Astrocyte (in vitro differentiated cells and primary cell): ENCODE results near the gene NUCKS1. TPM values are rescaled to one million over a fixed set of nuclear protein-coding genes. Genes with fewer than 3 reads are reported as not detected.

Source experiments
- DNase-seq: peaks from one replicate; pipeline ENCODE4 v3.0.0-alpha.2; 2010; ENCODE audit warnings: low read depth
- FAIRE-seq: peaks from 2 replicates; lab custom pipeline; 2011; peaks lifted over from hg19 to GRCh38; lab: Jason Lieb, UNC
- H2AFZ ChIP-seq: 2 replicates; pipeline ENCODE4 v1.6.0; 2012; ENCODE audit warnings: low read depth, low read length, inconsistent platforms
- H3K27ac ChIP-seq: 2 replicates; pipeline ENCODE4 v1.5.1; 2011; ENCODE audit warnings: low read depth, low read length, inconsistent platforms
- H3K27me3 ChIP-seq: 2 replicates; pipeline ENCODE4 v1.6.0; 2011; ENCODE audit warnings: low read length, inconsistent platforms; ENCODE audit not compliant: insufficient read depth
- H3K36me3 ChIP-seq: 2 replicates; pipeline ENCODE4 v1.5.1; 2011; ENCODE audit warnings: low read length, inconsistent platforms; ENCODE audit not compliant: insufficient read depth
- H3K4me1 ChIP-seq: 2 replicates; pipeline ENCODE4 v1.5.1; 2011; ENCODE audit warnings: low read length, inconsistent platforms; ENCODE audit not compliant: insufficient read depth
- H3K4me2 ChIP-seq: 2 replicates; pipeline ENCODE4 v1.6.0; 2012; ENCODE audit warnings: low read length, inconsistent platforms
- H3K4me3 ChIP-seq: 2 replicates; pipeline ENCODE4 v1.5.1; 2011; ENCODE audit warnings: low read depth, mild to moderate bottlenecking, low read length, inconsistent platforms; ENCODE audit not compliant: insufficient read depth
- H3K79me2 ChIP-seq: 2 replicates; pipeline ENCODE4 v1.6.0; 2012; ENCODE audit warnings: mild to moderate bottlenecking, low read length, inconsistent platforms; ENCODE audit not compliant: insufficient read depth
- H3K9ac ChIP-seq: 2 replicates; pipeline ENCODE4 v1.6.0; 2012; ENCODE audit warnings: mild to moderate bottlenecking, low read length, inconsistent platforms
- H3K9me3 ChIP-seq: 2 replicates; pipeline ENCODE4 v1.5.1; 2012; ENCODE audit warnings: low read depth, mild to moderate bottlenecking, low read length, inconsistent platforms; ENCODE audit not compliant: insufficient read depth
- H4K20me1 ChIP-seq: 2 replicates; pipeline ENCODE4 v1.6.0; 2012; ENCODE audit warnings: low read length, inconsistent platforms; ENCODE audit not compliant: insufficient read depth
- H3K27ac Mint-ChIP-seq: one replicate; pipeline ENCODE4 v1.8.0; 2021; ENCODE audit warnings: mild to moderate bottlenecking, mixed read lengths; ENCODE audit not compliant: unreplicated experiment
- H3K27me3 Mint-ChIP-seq: one replicate; pipeline ENCODE4 v1.8.0; 2021; ENCODE audit warnings: low read depth, mixed read lengths; ENCODE audit not compliant: unreplicated experiment
- H3K36me3 Mint-ChIP-seq: one replicate; pipeline ENCODE4 v1.8.0; 2021; ENCODE audit warnings: low read depth, mixed read lengths; ENCODE audit not compliant: unreplicated experiment
- H3K4me1 Mint-ChIP-seq: one replicate; pipeline ENCODE4 v1.8.0; 2021; ENCODE audit warnings: low read depth, mixed read lengths; ENCODE audit not compliant: unreplicated experiment
- H3K4me3 Mint-ChIP-seq: one replicate; pipeline ENCODE4 v1.8.0; 2021; ENCODE audit warnings: mild to moderate bottlenecking, moderate library complexity, mixed read lengths; ENCODE audit not compliant: unreplicated experiment
- H3K9me3 Mint-ChIP-seq: one replicate; pipeline ENCODE4 v1.8.0; 2021; ENCODE audit warnings: mild to moderate bottlenecking, mixed read lengths; ENCODE audit not compliant: unreplicated experiment
- CTCF ChIP-seq: IDR thresholded peaks from 2 replicates; pipeline ENCODE4 v1.5.1; 2011; ENCODE audit warnings: low read depth, mild to moderate bottlenecking, inconsistent platforms, low read length, moderate library complexity; ENCODE audit not compliant: insufficient read depth
- EZH2 ChIP-seq: IDR thresholded peaks from 2 replicates; pipeline ENCODE4 v1.6.1; 2012; ENCODE audit warnings: mild to moderate bottlenecking, low read length, inconsistent platforms; ENCODE audit not compliant: insufficient read depth
- total RNA-seq: library from RNA; stranded (reverse); gene quantifications from 2 replicates; pipeline ENCODE4 v1.2.1, GENCODE V29; 2021

The NUCKS1 gene
- total RNA-seq, 1 donor from 2014 or later = 169 TPM

GRCh38 chr1:205663286-205663936 is 86.6 kb downstream of the NUCKS1 start:
- Histone ChIP-seq H3K4me2 (no peak overlapping the region), H4K20me1 (peaks cover 32% of the 10 kb centered on the region), H3K27ac (no peak overlapping the region), H3K9ac (no peak overlapping the region), H2AFZ (no peak overlapping the region), H3K27me3 (no peaks in the 10 kb centered on the region), H3K9me3 (no peaks in the 10 kb centered on the region), H3K4me1 (peaks cover 7% of the 10 kb centered on the region), H3K79me2 (no peaks in the 10 kb centered on the region), H3K4me3 (no peak overlapping the region), H3K36me3 (no peaks in the 10 kb centered on the region)
- peaks cover 10% of the 10 kb centered on the region for H3K36me3 Mint-ChIP-seq
- no peak overlapping the region for H3K4me3 Mint-ChIP-seq
- peaks cover 16% of the 10 kb centered on the region for H3K4me1 Mint-ChIP-seq
- TF ChIP-seq EZH2 (no peak), CTCF (no peak)
- H3K9me3 Mint-ChIP-seq = no peaks in the 10 kb centered on the region
- DNase-seq (no peak), FAIRE-seq (no peak)
- no peak overlapping the region for H3K27ac Mint-ChIP-seq
- H3K27me3 Mint-ChIP-seq = peaks cover 9% of the 10 kb centered on the region

Other genes with a start within 250 kb of the NUCKS1 start
- gene CDK18, start 245.5 kb downstream of the NUCKS1 start, total RNA-seq = 15.7 and 17.8 TPM in 2 replicates
- 28.4 and 31.3 TPM in 2 replicates for gene ELK4, start 118.2 kb downstream of the NUCKS1 start, total RNA-seq
- gene SLC45A3, start 69.7 kb downstream of the NUCKS1 start, total RNA-seq = 6.8 and 7.1 TPM in 2 replicates
- 11.0 and 13.3 TPM in 2 replicates for gene RAB29, start 25.3 kb upstream of the NUCKS1 start, total RNA-seq
- 22.4 and 23.3 TPM in 2 replicates for gene SLC41A1, start 63.0 kb upstream of the NUCKS1 start, total RNA-seq
- not detected in 2 replicates for gene PM20D1, start 100.0 kb upstream of the NUCKS1 start, total RNA-seq
- gene SLC26A9, start 193.3 kb upstream of the NUCKS1 start, total RNA-seq = not detected in 2 replicates